ENCODE data around the gene KDM4B. TPM values are rescaled to one million over a fixed set of nuclear protein-coding genes. Genes with fewer than 3 reads are reported as not detected.
A peak's percentile ranks its signal among the peaks of the same experiment; 100 is the strongest.

KDM4B gene
- total RNA-seq, 4 donors from 2014 or later, result 29.2 to 43.8 (median 38.7) TPM

DNA sequence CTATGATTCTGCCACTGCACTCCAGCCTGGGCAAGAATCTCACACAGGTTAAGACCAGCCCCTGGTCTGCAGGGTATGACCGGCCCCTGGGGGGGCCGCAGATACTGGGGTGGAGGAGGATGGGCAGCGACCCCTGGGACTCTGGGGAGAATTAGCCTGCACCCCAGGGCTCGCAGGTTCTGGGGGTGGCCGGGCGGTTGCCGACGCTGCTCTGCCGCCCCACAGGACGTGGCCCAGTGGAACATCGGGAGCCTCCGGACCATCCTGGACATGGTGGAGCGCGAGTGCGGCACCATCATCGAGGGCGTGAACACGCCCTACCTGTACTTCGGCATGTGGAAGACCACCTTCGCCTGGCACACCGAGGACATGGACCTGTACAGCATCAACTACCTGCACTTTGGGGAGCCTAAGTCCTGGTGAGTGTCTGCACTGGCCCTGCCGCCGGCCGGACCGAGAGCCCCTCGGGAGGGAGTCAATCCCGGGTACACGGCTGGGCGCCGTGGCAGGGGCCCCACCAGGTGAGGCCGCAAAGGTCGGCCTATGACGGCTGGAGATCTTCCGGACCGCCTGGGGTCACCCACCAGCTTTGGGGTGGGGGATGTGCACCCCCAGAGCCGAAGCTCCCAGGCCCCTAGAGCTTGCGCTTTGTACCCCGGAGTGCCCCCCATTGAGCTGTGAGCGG is 78.5 kb downstream of the KDM4B start:
- peaks cover 0 to 74% of the 10 kb centered on the region in 2 donors for H3K36me3 ChIP-seq
- TF ChIP-seq POLR2AphosphoS5 (IDR thresholded peaks at IDR 0.05) (no peak), POLR2A (IDR thresholded peaks at IDR 0.05) (no peak), EP300 (IDR thresholded peaks at IDR 0.05) (no peak)
- TF ChIP-seq, protein P1, sequence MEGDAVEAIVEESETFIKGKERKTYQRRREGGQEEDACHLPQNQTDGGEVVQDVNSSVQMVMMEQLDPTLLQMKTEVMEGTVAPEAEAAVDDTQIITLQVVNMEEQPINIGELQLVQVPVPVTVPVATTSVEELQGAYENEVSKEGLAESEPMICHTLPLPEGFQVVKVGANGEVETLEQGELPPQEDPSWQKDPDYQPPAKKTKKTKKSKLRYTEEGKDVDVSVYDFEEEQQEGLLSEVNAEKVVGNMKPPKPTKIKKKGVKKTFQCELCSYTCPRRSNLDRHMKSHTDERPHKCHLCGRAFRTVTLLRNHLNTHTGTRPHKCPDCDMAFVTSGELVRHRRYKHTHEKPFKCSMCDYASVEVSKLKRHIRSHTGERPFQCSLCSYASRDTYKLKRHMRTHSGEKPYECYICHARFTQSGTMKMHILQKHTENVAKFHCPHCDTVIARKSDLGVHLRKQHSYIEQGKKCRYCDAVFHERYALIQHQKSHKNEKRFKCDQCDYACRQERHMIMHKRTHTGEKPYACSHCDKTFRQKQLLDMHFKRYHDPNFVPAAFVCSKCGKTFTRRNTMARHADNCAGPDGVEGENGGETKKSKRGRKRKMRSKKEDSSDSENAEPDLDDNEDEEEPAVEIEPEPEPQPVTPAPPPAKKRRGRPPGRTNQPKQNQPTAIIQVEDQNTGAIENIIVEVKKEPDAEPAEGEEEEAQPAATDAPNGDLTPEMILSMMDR (IDR thresholded peaks at IDR 0.05), result no peak
- no peak for ATAC-seq

DNA sequence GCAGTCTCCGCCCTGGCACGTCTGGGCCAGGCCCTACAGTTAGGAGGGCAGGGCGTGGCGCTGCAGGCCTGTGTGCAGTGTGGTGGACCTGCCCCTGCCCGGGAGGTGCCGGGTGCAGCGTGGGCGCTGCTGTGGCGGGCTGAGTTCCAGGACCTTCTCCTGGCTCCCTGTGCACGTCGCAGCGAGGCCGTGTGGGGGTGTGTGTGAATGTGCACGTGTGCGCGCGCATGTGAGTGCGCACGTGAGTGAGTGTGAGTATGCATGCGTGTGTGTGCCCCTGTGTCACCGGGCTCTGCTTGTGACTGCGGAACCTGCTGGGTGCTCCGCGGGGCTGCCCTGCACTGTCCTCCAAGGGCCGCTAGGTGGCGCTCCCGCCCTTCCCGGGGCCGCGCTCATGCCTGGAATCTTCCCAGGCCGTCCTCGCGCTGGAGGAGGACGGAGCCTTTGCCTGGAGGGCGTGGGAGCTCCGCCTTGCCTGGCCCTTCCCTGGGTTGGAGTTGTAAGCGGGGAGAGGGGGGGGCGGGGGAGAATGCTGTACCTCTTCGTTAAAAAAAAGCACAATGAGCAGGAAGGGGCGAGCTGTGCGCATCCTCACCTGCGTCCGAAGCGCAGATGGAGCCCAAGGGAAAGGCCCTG is 79.3 kb downstream of the KDM4B start:
- TF ChIP-seq POLR2AphosphoS5 (IDR thresholded peaks at IDR 0.05), result no peak
- TF ChIP-seq, protein P1 (IDR thresholded peaks at IDR 0.05), result peak in 3 of 4 experiments; percentile 95 to 99 (median 98)
- no peak for TF ChIP-seq EP300 (IDR thresholded peaks at IDR 0.05)
- ATAC-seq, result peak; percentile 90
- Histone ChIP-seq H3K36me3 (peaks cover 0 to 74% of the 10 kb centered on the region in 2 donors), H3K27ac (peak overlapping the region in 1 of 4 donors; percentile 9), H3K9me3 (no peaks in the 10 kb centered on the region), H3K4me1 (peaks cover 0 to 38% (median 20%) of the 10 kb centered on the region in 3 donors), H3K27me3 (no peaks in the 10 kb centered on the region), H3K4me3 (peak overlapping the region in 1 of 2 donors; percentile 10)
- WGBS, 2 donors (ENCODE audit: low coverage in 1 of 2), result 0% methylated on average over 1 of the region's 44 CpGs; no CpG with 5 or more reads in 1 of the 2 donors

More for the DNA sequence above, 78.5 kb downstream of the KDM4B start:
- H3K4me1 ChIP-seq, result peaks cover 0 to 38% (median 20%) of the 10 kb centered on the region in 3 donors
- no peak overlapping the region for H3K4me3 ChIP-seq
- H3K9me3 ChIP-seq, result no peaks in the 10 kb centered on the region
- WGBS, 2 donors (ENCODE audit: low coverage in 1 of 2), result no CpG with 5 or more reads among the region's 39 CpGs
- no peak overlapping the region for H3K27ac ChIP-seq
- no peaks in the 10 kb centered on the region for H3K27me3 ChIP-seq

DNA sequence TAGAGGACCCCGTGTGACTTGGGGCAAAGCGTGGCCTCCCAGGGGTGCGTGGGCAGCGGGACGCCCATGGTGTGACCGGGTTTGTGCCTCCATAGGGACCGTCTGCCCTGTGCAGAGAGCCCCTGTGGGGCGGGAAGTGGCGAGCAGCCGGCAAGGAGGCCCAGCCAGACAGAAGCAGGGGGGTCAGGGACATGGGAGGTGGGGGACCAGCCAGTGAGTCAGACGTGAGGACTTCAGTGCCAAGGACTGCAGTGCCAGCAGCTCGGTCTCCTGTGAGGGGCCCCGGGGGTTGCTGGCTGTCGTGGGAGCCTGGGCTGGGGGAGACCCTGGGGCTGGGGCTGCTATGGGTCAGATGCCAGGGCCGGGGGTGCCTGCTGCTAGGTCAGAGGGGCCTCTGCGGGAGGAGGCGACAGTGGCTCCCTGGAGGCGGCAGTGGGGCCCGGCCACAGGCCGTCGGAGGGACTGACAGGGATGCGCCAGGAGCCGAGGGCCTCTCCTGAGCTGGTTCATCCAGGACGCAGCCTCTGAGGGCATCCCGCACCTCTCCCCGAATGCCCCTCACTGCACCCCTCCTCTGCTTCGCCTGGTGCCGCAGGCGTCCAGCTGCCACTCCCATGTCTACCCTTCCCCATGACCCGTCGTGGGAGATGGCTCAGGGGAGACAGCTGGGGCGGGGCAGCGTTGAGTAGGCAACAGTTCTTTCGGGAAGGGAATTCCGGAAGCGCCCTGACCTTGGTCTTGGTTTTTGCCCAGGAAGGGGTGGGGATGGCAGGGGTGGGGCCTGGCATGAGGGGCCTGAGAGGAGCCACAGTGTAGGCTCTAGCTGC is 80.0 kb downstream of the KDM4B start:
- Histone ChIP-seq H3K36me3 (peaks cover 0 to 78% of the 10 kb centered on the region in 2 donors), H3K27ac (peak overlapping the region in 1 of 4 donors; percentile 20), H3K9me3 (no peaks in the 10 kb centered on the region), H3K4me3 (peak overlapping the region in 1 of 2 donors; percentile 10), H3K27me3 (no peaks in the 10 kb centered on the region), H3K4me1 (peaks cover 0 to 38% (median 20%) of the 10 kb centered on the region in 3 donors)
- peak; percentile 59 for ATAC-seq
- no peak for TF ChIP-seq POLR2A (IDR thresholded peaks at IDR 0.05)
- TF ChIP-seq POLR2AphosphoS5 (IDR thresholded peaks at IDR 0.05), result no peak
- TF ChIP-seq EP300 (IDR thresholded peaks at IDR 0.05), result no peak
- TF ChIP-seq, protein P1 (IDR thresholded peaks at IDR 0.05), result no peak
- 0 to 43% methylated on average over 2 of the region's 36 CpGs for WGBS, 2 donors (ENCODE audit: low coverage in 1 of 2)

DNA sequence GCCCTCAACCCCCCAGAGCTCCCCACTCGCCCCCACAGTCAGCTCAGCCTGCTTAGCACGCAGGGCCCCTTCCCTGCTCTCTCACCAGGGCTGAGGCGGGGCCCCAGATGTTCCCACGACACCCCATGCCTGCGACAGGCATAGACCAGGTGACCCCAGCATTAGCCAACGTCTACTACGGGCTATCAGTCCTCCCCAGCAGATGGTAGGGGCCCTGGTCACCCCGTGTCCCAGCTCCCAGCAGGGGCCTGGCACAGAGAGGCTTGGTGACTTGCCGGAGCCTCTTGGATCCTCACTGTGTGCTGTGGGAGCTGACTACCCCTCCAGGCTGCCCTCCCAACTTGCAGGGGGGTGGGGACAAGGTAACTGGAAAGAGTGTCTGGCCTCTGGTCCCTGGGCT is 80.6 kb downstream of the KDM4B start:
- H3K27ac ChIP-seq, result peak overlapping the region in 1 of 4 donors; percentile 20
- peaks cover 0 to 38% (median 20%) of the 10 kb centered on the region in 3 donors for H3K4me1 ChIP-seq
- TF ChIP-seq, protein P1 (IDR thresholded peaks at IDR 0.05), result no peak
- TF ChIP-seq POLR2AphosphoS5 (IDR thresholded peaks at IDR 0.05), result no peak
- no peak for TF ChIP-seq EP300 (IDR thresholded peaks at IDR 0.05)
- TF ChIP-seq POLR2A (IDR thresholded peaks at IDR 0.05), result no peak
- H3K27me3 ChIP-seq, result no peaks in the 10 kb centered on the region
- WGBS, 2 donors (ENCODE audit: low coverage in 1 of 2), result no CpG with 5 or more reads among the region's 9 CpGs
- peaks cover 0 to 83% of the 10 kb centered on the region in 2 donors for H3K36me3 ChIP-seq
- no peaks in the 10 kb centered on the region for H3K9me3 ChIP-seq
- ATAC-seq, result no peak
- H3K4me3 ChIP-seq, result no peak overlapping the region

Measured in gastroesophageal sphincter (tissue), 4 donors.